IMR-90 (cell line): ENCODE measurements around the gene CNTN5. TPM values are rescaled to one million over a fixed set of nuclear protein-coding genes. Genes with fewer than 3 reads are reported as not detected.

Experiments
- ATAC-seq: fragments of 200-7000 bp; cut with Tn5 transposase; 2 replicates; pipeline ENCODE4 v1.9.1; 2020; ENCODE audit warnings: low read depth, mild to moderate bottlenecking, moderate library complexity
- BruUV-seq: library from RNA; stranded (reverse); fragments of 400-500 nt; replicated peaks from 2 replicates; lab custom pipeline; 2021; lab: Mats Ljungman, UMichigan
- CTCF ChIA-PET: fragments of 300-600 bp; formaldehyde crosslinking; extraction: SDS; loops from one replicate; lab custom pipeline; 2021; ENCODE audit warnings: antibody characterized with exemption; lab: Yijun Ruan, JAX
- POLR2A ChIA-PET: fragments of 300-600 bp; sonication (Branson Sonifier 250); formaldehyde crosslinking; loops from one replicate; lab custom pipeline; 2022; ENCODE audit warnings: antibody characterized with exemption; ENCODE audit not compliant: unreplicated experiment; lab: Charles Lee
- DNase-seq: peaks from one replicate; pipeline ENCODE4 v3.0.0; 2013
- H2AFZ ChIP-seq: replicated peaks from 2 replicates; pipeline ENCODE3; 2013; ENCODE audit warnings: low read length, mild to moderate bottlenecking; ENCODE audit not compliant: poor library complexity
- H2AK5ac ChIP-seq: 2 replicates; pipeline ENCODE4 v1.6.1; 2013; ENCODE audit warnings: low read depth, low read length, inconsistent platforms
- H2AK9ac ChIP-seq: replicated peaks from 2 replicates; pipeline ENCODE3; 2013; ENCODE audit warnings: mild to moderate bottlenecking, low read depth, low read length, moderate library complexity; ENCODE audit not compliant: poor library complexity
- H2BK120ac ChIP-seq: 2 replicates; pipeline ENCODE4 v1.6.1; 2013; ENCODE audit warnings: low read depth, low read length, inconsistent platforms
- H2BK15ac ChIP-seq: 3 replicates; pipeline ENCODE4 v1.6.1; 2013; ENCODE audit warnings: low read depth, low read length, inconsistent platforms
- H2BK20ac ChIP-seq: 2 replicates; pipeline ENCODE4 v1.6.1; 2013; ENCODE audit warnings: low read depth, mild to moderate bottlenecking, inconsistent platforms, low read length, moderate library complexity
- H2BK5ac ChIP-seq: 2 replicates; pipeline ENCODE4 v1.6.1; 2013; ENCODE audit warnings: mild to moderate bottlenecking, low read depth, low read length, inconsistent platforms; ENCODE audit not compliant: poor library complexity, severe bottlenecking
- H3K14ac ChIP-seq: replicated peaks from 2 replicates; pipeline ENCODE4 v1.6.1; 2013; ENCODE audit warnings: low read depth, low read length, inconsistent platforms
- H3K18ac ChIP-seq: 2 replicates; pipeline ENCODE4 v1.6.1; 2013; ENCODE audit warnings: low read depth, low read length, control low read depth
- H3K23ac ChIP-seq: 2 replicates; pipeline ENCODE4 v1.6.1; 2013; ENCODE audit warnings: low read depth, low read length, inconsistent platforms
- H3K27ac ChIP-seq: 2 replicates; pipeline ENCODE4 v1.5.1; 2013; ENCODE audit warnings: mild to moderate bottlenecking, control low read depth, low read length; ENCODE audit not compliant: insufficient read depth
- H3K27me3 ChIP-seq: 2 replicates; pipeline ENCODE4 v1.6.1; 2013; ENCODE audit warnings: low read length; ENCODE audit not compliant: control insufficient read depth, insufficient read depth
- H3K36me3 ChIP-seq: 2 replicates; pipeline ENCODE4 v1.6.1; 2013; ENCODE audit warnings: low read length, mixed read lengths; ENCODE audit not compliant: control insufficient read depth, insufficient read depth
- H3K4ac ChIP-seq: 2 replicates; pipeline ENCODE4 v1.6.1; 2013; ENCODE audit warnings: low read depth, low read length, inconsistent platforms
- H3K4me1 ChIP-seq: 2 replicates; pipeline ENCODE4 v1.6.1; 2013; ENCODE audit warnings: low read length, mixed read lengths; ENCODE audit not compliant: control insufficient read depth, insufficient read depth
- H3K4me2 ChIP-seq: 2 replicates; pipeline ENCODE4 v1.6.1; 2013; ENCODE audit warnings: low read depth, mild to moderate bottlenecking, control low read depth, low read length, moderate library complexity
- H3K4me3 ChIP-seq: 2 replicates; pipeline ENCODE4 v1.5.1; 2013; ENCODE audit warnings: low read depth, mild to moderate bottlenecking, control low read depth, low read length, moderate library complexity; ENCODE audit not compliant: insufficient read depth
- H3K56ac ChIP-seq: 2 replicates; pipeline ENCODE4 v1.6.1; 2013; ENCODE audit warnings: low read length, inconsistent platforms; ENCODE audit not compliant: insufficient read depth; ENCODE audit errors: extremely low read depth
- H3K79me1 ChIP-seq, 2 experiments: 2 replicates each; pipeline ENCODE4 v1.6.1; 2013; ENCODE audit warnings: low read length in 2 of 2, inconsistent platforms in 1 of 2, low read depth in 1 of 2
- H3K9ac ChIP-seq: 2 replicates; pipeline ENCODE4 v1.6.1; 2013; ENCODE audit warnings: low read depth, low read length, control low read depth
- H3K9me1 ChIP-seq: 2 replicates; pipeline ENCODE4 v1.6.1; 2013; ENCODE audit warnings: low read length, inconsistent platforms; ENCODE audit not compliant: insufficient read depth
- H3K9me3 ChIP-seq: 2 replicates; pipeline ENCODE4 v1.6.1; 2013; ENCODE audit warnings: low read length; ENCODE audit not compliant: control insufficient read depth, insufficient read depth
- H4K20me1 ChIP-seq: 2 replicates; pipeline ENCODE4 v1.6.1; 2013; ENCODE audit warnings: low read length, inconsistent platforms; ENCODE audit not compliant: insufficient read depth
- H4K5ac ChIP-seq: 2 replicates; pipeline ENCODE4 v1.6.1; 2013; ENCODE audit warnings: mild to moderate bottlenecking, low read depth, low read length, control low read depth
- H4K8ac ChIP-seq, 2 experiments: 2 replicates each; pipeline ENCODE4 v1.6.1; 2013; ENCODE audit warnings: low read depth in 2 of 2, low read length in 2 of 2, control low read depth in 1 of 2, inconsistent platforms in 1 of 2
- H4K91ac ChIP-seq: 2 replicates; pipeline ENCODE4 v1.6.1; 2013; ENCODE audit warnings: low read depth, low read length, inconsistent platforms; ENCODE audit not compliant: insufficient read depth
- MAFK ChIP-seq: IDR thresholded peaks from 2 replicates; pipeline ENCODE4 v1.6.1; 2012; ENCODE audit warnings: low read depth, low read length, improper control_type of control experiment
- WGBS, 2 experiments: methylation state at CpG; one replicate each; pipeline versions ENCODE4 v1.1.5 to v1.1.7; 2013; ENCODE audit warnings: missing lambda C conversion rate in 2 of 2; ENCODE audit not compliant: insufficient read length in 1 of 2; ENCODE audit errors: extremely low coverage in 2 of 2; 5-methylcytosine and 5-hydroxymethylcytosine counted together
- dilution Hi-C: fragments of 300-500 bp; cut with HindIII; formaldehyde crosslinking; loops from one replicate; pipeline ENCODE4 v1.14.3; 2018; ENCODE audit warnings: low sequenced_read_pairs; ENCODE audit not compliant: unreplicated experiment
- in situ Hi-C: fragments of 300-500 bp; cut with MboI; formaldehyde crosslinking; loops from 3 replicates; pipeline ENCODE4 v1.14.3; 2019; ENCODE audit warnings: low sequenced_read_pairs, inconsistent platforms, mixed read lengths
- intact Hi-C: fragments of 100-400 bp; cut with micrococcal nuclease; formaldehyde crosslinking; loops from 2 replicates; pipeline ENCODE4 v1.10.0; 2022
- polyA plus RNA-seq, 3 experiments: library from polyadenylated mRNA; depleted of rRNA; stranded (reverse); fragments of >200 nt; gene quantifications; 2 replicates each; pipeline ENCODE4 v1.2.3, GENCODE V29; 2012; ENCODE audit warnings: low replicate concordance in 1 of 3
- total RNA-seq: library from RNA; depleted of rRNA; stranded (reverse); fragments of >200 nt; gene quantifications from 2 replicates; pipeline ENCODE4 v1.2.3, GENCODE V29; 2012
- TF ChIP-seq, protein P1 (sequence below): fragments of 150-350 bp; IDR thresholded peaks from 2 replicates; pipeline ENCODE4 v1.6.1; 2016; ENCODE audit warnings: low read depth, mild to moderate bottlenecking, low read length, moderate library complexity, borderline replicate concordance

The CNTN5 gene
- total and polyA plus RNA-seq, 2 of the 4 experiments (the other 2 are of a cell fraction), result not detected

GRCh38 chr11:99446400-99446799 lies 425.7 kb downstream of the CNTN5 start:
- Histone ChIP-seq H4K91ac (no peak overlapping the region), H3K9me1 (no peaks in the 10 kb centered on the region), H3K79me1 (no peaks in the 10 kb centered on the region), H3K4me2 (no peak overlapping the region), H3K4ac (no peak overlapping the region), H3K9ac (no peak overlapping the region), H3K9me3 (no peaks in the 10 kb centered on the region), H2BK5ac (no peak overlapping the region), H3K27ac (no peak overlapping the region), H3K18ac (no peak overlapping the region), H2BK20ac (no peak overlapping the region), H3K56ac (no peak overlapping the region), H3K23ac (no peak overlapping the region), H3K36me3 (no peaks in the 10 kb centered on the region), H4K8ac (no peak overlapping the region), H4K20me1 (no peaks in the 10 kb centered on the region), H2AK5ac (no peak overlapping the region), H3K4me1 (no peaks in the 10 kb centered on the region), H3K27me3 (no peaks in the 10 kb centered on the region), H3K4me3 (no peak overlapping the region), H2BK120ac (no peak overlapping the region), H2AK9ac (no peak overlapping the region), H4K5ac (no peak overlapping the region), H2AFZ (no peak overlapping the region), H2BK15ac (no peak overlapping the region), H3K14ac (no peak overlapping the region)
- WGBS, 2 experiments, result no CpG with 5 or more reads among the region's 1 CpG
- ATAC-seq (no peak), DNase-seq (no peak)
- POLR2A ChIA-PET, result no interaction called here
- CTCF ChIA-PET, result no interaction called here
- in situ Hi-C loops (no loop called here), dilution Hi-C loops (no loop called here), intact Hi-C loops (no loop called here)
- TF ChIP-seq MAFK, result peak; percentile 75
- TF ChIP-seq, protein P1, sequence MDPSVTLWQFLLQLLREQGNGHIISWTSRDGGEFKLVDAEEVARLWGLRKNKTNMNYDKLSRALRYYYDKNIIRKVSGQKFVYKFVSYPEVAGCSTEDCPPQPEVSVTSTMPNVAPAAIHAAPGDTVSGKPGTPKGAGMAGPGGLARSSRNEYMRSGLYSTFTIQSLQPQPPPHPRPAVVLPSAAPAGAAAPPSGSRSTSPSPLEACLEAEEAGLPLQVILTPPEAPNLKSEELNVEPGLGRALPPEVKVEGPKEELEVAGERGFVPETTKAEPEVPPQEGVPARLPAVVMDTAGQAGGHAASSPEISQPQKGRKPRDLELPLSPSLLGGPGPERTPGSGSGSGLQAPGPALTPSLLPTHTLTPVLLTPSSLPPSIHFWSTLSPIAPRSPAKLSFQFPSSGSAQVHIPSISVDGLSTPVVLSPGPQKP, result no peak
- BruUV-seq, result no TSS peak
